ENCODE data around the gene ADPRH.

ADPRH gene

DNA sequence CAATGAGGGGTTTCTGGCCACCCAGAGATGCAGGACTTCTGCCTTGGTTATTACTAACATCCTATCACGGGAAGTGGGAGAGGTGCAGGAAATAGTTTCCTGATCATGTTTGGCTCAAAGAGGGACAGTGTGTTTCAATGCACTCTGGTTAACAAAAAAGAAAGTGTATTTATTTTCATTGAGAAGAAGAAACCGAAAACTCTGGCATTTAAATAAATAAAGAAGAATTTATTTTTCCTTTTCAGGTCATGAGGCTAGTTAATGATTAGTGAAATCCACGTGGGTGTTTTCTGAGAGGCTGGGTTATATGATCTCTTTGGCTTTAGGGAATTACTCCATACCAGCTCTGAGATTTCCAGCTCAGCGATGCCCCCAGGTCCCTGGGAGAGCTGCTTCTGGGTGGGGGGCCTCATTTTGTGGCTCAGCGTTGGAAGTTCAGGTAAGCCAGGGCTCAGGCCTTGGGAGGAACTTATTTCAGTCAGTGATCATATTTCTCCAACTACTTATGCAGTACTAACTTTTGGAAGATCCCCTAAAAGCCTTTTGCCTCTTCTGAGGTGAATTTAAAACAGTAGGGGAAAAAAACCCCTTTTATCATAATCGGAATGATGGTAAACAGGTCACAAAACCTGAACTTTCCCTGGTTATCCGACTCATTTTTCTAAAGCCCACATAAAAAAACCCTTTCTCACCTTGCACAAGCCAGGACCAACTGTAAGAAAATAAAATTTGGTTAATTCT lies 18.4 kb downstream of the ADPRH start, which contains the start of gene PLA1A:
PLA1A (plus strand) TSS at position 338 of the 741 bp plus-strand sequence; CDS start at position 367, 29 bp downstream.
- DNase-seq (ENCODE audit: low read depth in 2 of 2): no peak

- DNase-seq (ENCODE audit: low read depth in 2 of 2): no peak
These were observed 19.3 kb downstream of the ADPRH start for GRCh38 chr3:119598410-119599098.

DNA sequence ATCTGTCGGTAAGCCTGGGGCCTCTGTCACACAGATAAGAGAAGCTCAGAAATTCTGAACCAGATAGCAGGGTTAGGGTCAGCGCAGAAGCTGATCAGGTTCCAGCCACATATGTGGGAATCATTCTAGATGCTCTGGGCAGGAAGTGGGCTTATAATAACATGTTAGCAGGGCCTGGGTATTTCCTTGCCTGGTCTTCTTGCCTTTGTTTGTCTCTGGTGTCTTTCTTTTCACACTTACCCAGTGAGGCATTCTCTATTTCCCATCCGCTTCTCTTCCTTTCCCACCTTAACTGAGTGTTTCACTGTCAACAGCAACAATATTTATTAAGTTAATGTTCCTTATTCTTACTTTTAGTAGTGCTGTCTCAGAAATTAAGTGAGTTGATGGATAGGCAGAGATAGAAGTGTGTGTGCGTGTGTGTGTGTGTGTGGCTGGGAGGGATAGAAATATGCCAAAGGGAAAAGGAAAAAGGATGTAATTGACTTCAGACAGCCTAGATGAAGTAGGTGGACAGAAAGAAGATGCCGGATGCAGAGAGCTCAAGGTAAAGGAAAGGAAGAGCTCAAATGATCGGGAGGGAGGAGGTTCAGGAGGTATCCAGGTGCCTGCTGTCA lies 20.4 kb downstream of the ADPRH start:
- no peak for DNase-seq (ENCODE audit: low read depth in 2 of 2)

GRCh38 chr3:119600732-119601131 lies 21.4 kb downstream of the ADPRH start:
- no peak for DNase-seq (ENCODE audit: low read depth in 2 of 2)

DNA sequence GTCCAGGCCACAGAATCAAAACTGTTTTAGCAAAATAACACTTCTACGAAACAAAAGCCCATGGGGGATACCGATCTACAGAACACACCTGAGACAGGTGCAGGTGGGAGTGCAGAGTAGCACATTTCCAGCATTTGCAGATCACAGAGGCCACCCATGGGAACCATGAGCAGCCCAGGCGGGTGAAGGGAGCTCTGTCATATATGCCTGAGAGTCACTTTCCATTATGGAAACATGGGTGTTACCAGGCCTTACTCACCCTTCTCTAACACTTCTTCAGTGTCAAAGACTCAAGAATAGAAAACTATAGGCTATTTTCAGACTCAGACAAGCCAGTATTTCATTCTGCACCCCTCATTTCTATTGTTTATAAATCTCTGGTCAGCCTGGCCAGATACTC lies 21.9 kb downstream of the ADPRH start:
- DNase-seq (ENCODE audit: low read depth in 2 of 2): no peak

GRCh38 chr3:119602676-119603075 lies 23.4 kb downstream of the ADPRH start:
- no peak for DNase-seq (ENCODE audit: low read depth in 2 of 2)

DNA sequence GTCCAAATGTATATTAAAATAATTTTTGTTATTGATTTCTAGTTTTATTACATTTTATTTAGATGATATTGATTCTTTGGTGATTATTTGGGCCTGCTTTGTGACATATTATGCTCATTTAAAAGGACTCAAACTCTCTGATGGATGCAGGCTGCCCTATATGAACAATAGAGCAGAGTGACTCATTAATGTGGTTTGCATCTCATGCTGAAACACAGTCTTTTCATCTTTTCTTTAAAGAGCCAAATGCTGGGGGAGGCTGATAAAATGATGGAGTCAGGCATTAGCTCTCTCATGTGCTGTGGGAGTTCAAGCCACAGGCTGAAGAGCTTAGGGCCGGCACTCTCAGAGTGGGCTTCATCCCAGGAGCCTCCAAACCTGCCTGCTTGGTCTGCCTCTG lies 25.6 kb downstream of the ADPRH start:
- no peak for DNase-seq (ENCODE audit: low read depth in 2 of 2)

GRCh38 chr3:119608405-119609000 lies 29.2 kb downstream of the ADPRH start:
- DNase-seq (ENCODE audit: low read depth in 2 of 2): no peak

- DNase-seq (ENCODE audit: low read depth in 2 of 2): no peak
These were observed 30.0 kb downstream of the ADPRH start for GRCh38 chr3:119609301-119609700.

GRCh38 chr3:119611664-119612063 lies 32.4 kb downstream of the ADPRH start:
- DNase-seq (ENCODE audit: low read depth in 2 of 2): no peak

DNA sequence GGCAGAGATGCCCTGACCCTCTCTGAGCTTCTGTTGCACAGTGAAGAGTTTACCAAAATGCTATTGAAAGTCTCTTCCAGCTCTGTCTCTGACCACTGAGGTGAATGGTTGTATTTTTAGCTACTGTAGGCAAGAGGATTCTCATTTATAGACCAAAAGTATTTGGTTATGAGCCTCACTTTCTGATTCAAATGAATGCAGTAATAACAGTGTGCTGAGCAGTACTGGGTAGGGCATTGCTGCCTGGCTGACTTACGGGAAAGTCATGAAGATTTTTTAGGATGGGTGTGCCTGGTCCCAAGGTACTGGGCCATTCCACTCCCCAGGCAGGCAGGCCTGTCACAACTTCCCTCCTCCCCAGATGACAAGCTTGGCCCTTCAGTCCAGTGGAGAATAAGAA lies 33.9 kb downstream of the ADPRH start:
- DNase-seq (ENCODE audit: low read depth in 2 of 2): no peak

GRCh38 chr3:119613872-119614271 lies 34.6 kb downstream of the ADPRH start:
- DNase-seq (ENCODE audit: low read depth in 2 of 2): no peak

- DNase-seq (ENCODE audit: low read depth in 2 of 2): no peak
These were observed 36.8 kb downstream of the ADPRH start for GRCh38 chr3:119616056-119616455.

- no peak for DNase-seq (ENCODE audit: low read depth in 2 of 2)
These were observed 39.8 kb downstream of the ADPRH start for GRCh38 chr3:119619094-119619493.

DNA sequence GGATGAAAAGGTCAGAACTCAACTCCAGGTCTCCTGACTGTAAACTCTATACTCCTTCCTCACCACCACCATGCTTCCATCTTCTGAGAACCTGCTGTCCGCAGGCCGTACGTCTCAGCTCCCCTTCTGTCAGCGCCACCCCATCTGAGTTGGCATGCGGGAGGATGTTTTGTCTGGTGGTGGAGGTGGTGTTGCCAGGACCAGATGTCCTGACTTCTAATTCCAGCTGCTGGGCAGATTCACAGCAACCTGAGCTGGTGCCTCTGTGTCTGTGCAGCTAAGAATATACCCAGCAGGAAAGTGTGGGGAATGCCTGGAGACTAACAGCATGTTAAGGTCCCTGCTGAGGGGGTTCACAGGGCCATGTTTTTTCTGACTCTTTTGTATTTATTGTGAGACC lies 41.6 kb downstream of the ADPRH start:
- DNase-seq (ENCODE audit: low read depth in 2 of 2): no peak

DNA sequence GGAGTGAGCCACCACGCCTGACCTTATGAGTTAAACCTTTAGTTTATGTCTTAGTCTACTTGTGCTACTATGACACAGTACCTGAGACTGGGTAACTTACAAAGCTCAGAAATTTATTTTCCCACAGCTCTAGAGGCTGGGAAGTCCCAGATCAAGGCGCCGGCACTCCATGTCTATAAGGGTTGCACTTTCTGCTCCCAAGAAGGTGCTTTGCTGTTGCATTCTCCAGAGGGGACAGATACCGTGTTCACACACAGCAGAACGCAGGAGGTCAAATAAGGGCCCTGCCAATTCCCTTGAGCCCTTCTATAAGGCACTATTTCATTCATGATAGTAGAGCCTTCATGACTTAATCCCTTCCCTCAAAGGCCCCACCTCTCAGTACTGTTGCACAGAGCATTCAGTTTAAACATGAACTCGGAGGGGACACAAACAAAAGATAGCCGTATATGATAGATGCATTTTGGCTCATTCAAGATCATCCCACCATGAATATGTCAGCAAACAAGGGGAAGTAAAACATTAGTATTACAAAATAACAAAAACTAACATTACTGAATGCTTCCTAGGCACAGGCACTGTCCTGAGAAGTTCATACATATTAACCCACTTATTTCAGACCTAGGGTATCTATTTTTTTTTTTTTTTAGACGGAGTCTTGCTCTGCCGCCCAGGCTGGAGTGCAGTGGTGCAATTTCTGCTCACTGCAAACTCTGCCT lies 44.9 kb downstream of the ADPRH start:
- no peak for DNase-seq (ENCODE audit: low read depth in 2 of 2)

- DNase-seq (ENCODE audit: low read depth in 2 of 2): no peak
These were observed 46.3 kb downstream of the ADPRH start for GRCh38 chr3:119625451-119626153.

DNA sequence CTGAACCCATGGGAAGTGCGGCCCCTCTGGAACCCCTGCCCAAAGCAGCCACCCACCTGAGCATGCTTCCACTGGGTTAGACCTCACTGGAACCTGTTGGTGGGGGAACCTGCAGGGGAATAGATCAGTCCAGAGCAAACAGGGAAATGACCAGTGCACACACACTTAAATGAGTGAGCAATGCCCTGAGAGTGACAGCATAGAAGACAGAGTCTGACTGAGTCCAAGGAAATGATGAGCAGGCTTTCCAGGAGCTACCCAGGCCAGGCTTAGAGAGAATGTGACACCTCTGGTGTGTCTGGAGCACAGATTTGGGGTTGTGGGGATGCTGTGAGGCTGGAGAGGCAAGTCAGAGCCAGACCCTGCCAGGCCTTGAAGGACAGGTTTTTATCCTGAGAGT lies 46.9 kb downstream of the ADPRH start:
- DNase-seq (ENCODE audit: low read depth in 2 of 2): no peak

- no peak for DNase-seq (ENCODE audit: low read depth in 2 of 2)
These were observed 48.2 kb downstream of the ADPRH start for GRCh38 chr3:119627461-119627860.

GRCh38 chr3:119628390-119628789 lies 49.1 kb downstream of the ADPRH start:
- no peak for DNase-seq (ENCODE audit: low read depth in 2 of 2)

DNA sequence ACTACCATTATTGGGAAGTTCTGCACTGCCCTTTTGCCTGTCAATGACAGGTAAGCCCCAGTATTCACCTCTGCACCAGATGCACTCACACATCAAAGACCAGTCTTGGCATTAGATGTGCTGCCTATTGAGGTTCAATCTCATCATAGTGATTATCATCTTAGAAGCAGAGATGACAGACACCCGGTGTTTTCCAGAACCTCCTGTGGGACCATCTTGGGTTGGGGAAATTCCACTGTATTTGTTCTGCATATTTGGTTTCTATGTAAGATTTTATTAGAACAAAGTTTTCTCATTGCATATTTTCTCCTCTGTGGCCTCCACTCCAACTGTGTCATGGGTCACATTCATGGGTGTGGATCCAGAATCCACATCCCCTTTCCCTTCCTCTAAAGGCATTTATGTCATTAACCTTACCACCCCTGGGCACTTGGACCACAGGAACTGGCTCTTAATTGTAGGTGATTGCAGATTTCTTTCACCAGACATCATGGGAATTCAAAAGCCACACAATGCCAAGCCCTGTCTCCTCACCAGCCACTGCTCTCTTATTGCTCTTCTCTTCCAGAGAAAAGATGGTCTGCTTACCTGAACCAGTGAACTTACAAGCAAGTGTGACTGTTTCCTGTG lies 49.6 kb downstream of the ADPRH start:
- no peak for DNase-seq (ENCODE audit: low read depth in 2 of 2)
